Common myeloid progenitor, CD34-positive (primary cell): ENCODE results near the gene MKLN1.

ENCODE experiments used
- CTCF ChIA-PET: fragments of 350-600 bp; sonication (Branson Sonifier 250); formaldehyde crosslinking; loops from one replicate; lab custom pipeline; 2021; ENCODE audit warnings: antibody characterized with exemption; lab: Charles Lee
- POLR2A ChIA-PET: fragments of 350-600 bp; sonication (Branson Sonifier 250); formaldehyde crosslinking; loops from one replicate; lab custom pipeline; 2021; ENCODE audit warnings: antibody characterized with exemption; lab: Charles Lee
- DNase-seq, 3 donors: peaks; one replicate each; pipeline versions ENCODE4 v3.0.0 to v3.0.0-alpha.2; 2013
- H3K27ac ChIP-seq, 2 experiments: 1 replicate in 1 of 2; 2 replicates in 1 of 2; pipeline ENCODE4 v1.7.0; 2013; ENCODE audit warnings: inconsistent platforms in 2 of 2, low read length in 2 of 2, mild to moderate bottlenecking in 2 of 2, low read depth in 1 of 2, moderate library complexity in 1 of 2; ENCODE audit not compliant: severe bottlenecking in 2 of 2, insufficient read depth in 1 of 2, poor library complexity in 1 of 2
- H3K27me3 ChIP-seq, 5 experiments: replicated peaks in 2 of 5; 1 replicate in 3 of 5; 2 replicates in 2 of 5; pipeline versions ENCODE4 v1.6.1 to v1.7.0; 2013; ENCODE audit warnings: low read length in 4 of 5, mild to moderate bottlenecking in 2 of 5, moderate library complexity in 2 of 5, inconsistent platforms in 1 of 5; ENCODE audit not compliant: insufficient read depth in 5 of 5, control insufficient read depth in 4 of 5
- H3K36me3 ChIP-seq, 4 experiments: 1 replicate in 2 of 4; 2 replicates in 2 of 4; pipeline versions ENCODE4 v1.6.1 to v1.7.0; 2013; ENCODE audit warnings: low read length in 3 of 4, control low read depth in 1 of 4, mild to moderate bottlenecking in 1 of 4; ENCODE audit not compliant: control insufficient read depth in 4 of 4, insufficient read depth in 4 of 4
- H3K4me1 ChIP-seq, 4 experiments: 1 replicate in 3 of 4; 2 replicates in 1 of 4; pipeline versions ENCODE4 v1.6.1 to v1.7.1; 2013; ENCODE audit warnings: low read length in 3 of 4, mild to moderate bottlenecking in 3 of 4, control low read depth in 1 of 4, inconsistent platforms in 1 of 4, moderate library complexity in 1 of 4; ENCODE audit not compliant: control insufficient read depth in 4 of 4, insufficient read depth in 4 of 4; ENCODE audit errors: control extremely low read depth in 1 of 4
- H3K4me3 ChIP-seq, 7 experiments: 1 replicate in 4 of 7; 2 replicates in 3 of 7; pipeline versions ENCODE4 v1.5.1 to v1.7.0; 2013; ENCODE audit warnings: mild to moderate bottlenecking in 7 of 7, low read length in 6 of 7, moderate library complexity in 6 of 7, inconsistent platforms in 2 of 7, low read depth in 2 of 7, control low read depth in 1 of 7; ENCODE audit not compliant: insufficient read depth in 4 of 7, control insufficient read depth in 1 of 7; ENCODE audit errors: extremely low read depth in 1 of 7
- H3K9me3 ChIP-seq, 5 experiments: 1 replicate in 4 of 5; 2 replicates in 1 of 5; pipeline versions ENCODE4 v1.6.1 to v1.7.1; 2013; ENCODE audit warnings: low read length in 4 of 5, mild to moderate bottlenecking in 2 of 5, inconsistent platforms in 1 of 5, low read depth in 1 of 5, moderate library complexity in 1 of 5; ENCODE audit not compliant: control insufficient read depth in 4 of 5, insufficient read depth in 2 of 5; ENCODE audit errors: control extremely low read depth in 1 of 5
- WGBS: methylation state at CpG from one replicate; pipeline ENCODE4 v1.1.5; 2013; ENCODE audit not compliant: insufficient coverage; 5-methylcytosine and 5-hydroxymethylcytosine counted together

Gene MKLN1

GRCh38 chr7:131482800-131483199 lies 155.1 kb downstream of the MKLN1 start:
- peak in 2 of 3 donors; percentile 10 to 13 for DNase-seq
- CTCF ChIA-PET: interaction anchor here (0.8 to 3.4 kb wide), 3 partner anchors 11 to 22 kb away, joined by 3 to 17 read pairs (median 4); no protein-coding TSS in a partner anchor
- no peaks in the 10 kb centered on the region for H3K27me3 ChIP-seq
- 100% methylated on average over 1 of the region's 2 CpGs for WGBS
- H3K36me3 ChIP-seq: peaks cover 5 to 10% (median 8%) of the 10 kb centered on the region in 4 experiments
- POLR2A ChIA-PET: no interaction called here
- no peak overlapping the region for H3K4me3 ChIP-seq
- no peak overlapping the region for H3K27ac ChIP-seq
- no peaks in the 10 kb centered on the region for H3K9me3 ChIP-seq
- no peaks in the 10 kb centered on the region for H3K4me1 ChIP-seq

DNA sequence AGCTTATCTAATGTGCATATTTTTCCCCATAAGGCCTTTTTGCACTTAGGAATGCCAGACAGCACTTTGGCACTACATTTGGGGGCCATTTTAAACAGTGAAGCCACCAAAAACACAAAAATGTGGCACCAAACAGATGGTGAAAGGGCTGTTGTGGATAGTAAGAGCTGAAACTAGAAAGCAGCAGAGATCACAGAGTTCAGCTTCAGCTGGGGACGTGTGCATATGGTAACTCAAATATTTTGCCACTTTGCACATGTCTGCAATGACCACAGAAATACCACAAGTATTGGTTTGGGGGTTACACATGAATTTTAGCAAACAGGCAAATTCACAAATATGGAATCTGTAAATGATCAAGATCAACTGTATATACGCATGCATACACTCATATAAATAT lies 155.9 kb downstream of the MKLN1 start:
- no peaks in the 10 kb centered on the region for H3K9me3 ChIP-seq
- no peak for DNase-seq
- CTCF ChIA-PET: interaction anchor here (1.4 to 3.4 kb wide), 2 partner anchors 11 to 21 kb away, joined by 4 to 17 read pairs; no protein-coding TSS in a partner anchor
- no peak overlapping the region for H3K4me3 ChIP-seq
- no peak overlapping the region for H3K27ac ChIP-seq
- no peaks in the 10 kb centered on the region for H3K4me1 ChIP-seq
- no CpG with 5 or more reads among the region's 2 CpGs for WGBS
- POLR2A ChIA-PET: no interaction called here
- no peaks in the 10 kb centered on the region for H3K27me3 ChIP-seq
- H3K36me3 ChIP-seq: peaks cover 5 to 10% (median 8%) of the 10 kb centered on the region in 4 experiments

- no peak overlapping the region for H3K27ac ChIP-seq
- H3K4me1 ChIP-seq: no peaks in the 10 kb centered on the region
- POLR2A ChIA-PET: no interaction called here
- H3K4me3 ChIP-seq: no peak overlapping the region
- DNase-seq: no peak
- H3K36me3 ChIP-seq: peaks cover 0 to 6% (median 4%) of the 10 kb centered on the region in 4 experiments
- no CpG with 5 or more reads among the region's 2 CpGs for WGBS
- CTCF ChIA-PET: interaction anchor here (0.8 to 13.1 kb wide), 3 partner anchors 18 to 590 kb away, joined by 3 to 113 read pairs (median 9); no protein-coding TSS in a partner anchor
- H3K9me3 ChIP-seq: no peaks in the 10 kb centered on the region
- H3K27me3 ChIP-seq: no peaks in the 10 kb centered on the region
Measured at GRCh38 chr7:131486346-131486745, 158.7 kb downstream of the MKLN1 start.

DNA sequence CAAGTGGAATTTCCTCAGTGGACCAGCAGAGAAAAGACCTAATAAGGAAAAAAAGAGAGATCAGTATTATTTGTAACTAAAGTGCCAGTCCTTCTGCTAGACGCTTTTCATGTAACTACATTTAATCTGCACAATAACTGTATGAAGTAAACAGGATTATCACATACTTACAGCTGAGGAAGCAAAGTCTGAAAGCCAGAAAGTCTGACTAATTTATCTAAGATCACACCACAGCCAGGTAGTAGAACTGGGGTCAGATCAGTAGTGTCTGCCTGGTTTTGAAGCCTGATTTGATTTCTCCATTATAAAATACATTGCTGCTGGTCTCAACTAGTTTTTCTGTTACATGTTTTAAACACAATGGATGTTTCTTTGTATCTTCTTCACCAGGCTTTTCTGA lies 159.5 kb downstream of the MKLN1 start:
- Histone ChIP-seq H3K36me3 (peaks cover 0 to 6% (median 4%) of the 10 kb centered on the region in 4 experiments), H3K4me3 (no peak overlapping the region), H3K27me3 (no peaks in the 10 kb centered on the region), H3K27ac (no peak overlapping the region), H3K4me1 (no peaks in the 10 kb centered on the region), H3K9me3 (no peaks in the 10 kb centered on the region)
- WGBS: no CpG with 5 or more reads among the region's 1 CpG
- ChIA-PET POLR2A (no interaction called here), CTCF (interaction anchor here (0.8 to 13.1 kb wide), 3 partner anchors 17 to 591 kb away, joined by 3 to 113 read pairs (median 9); no protein-coding TSS in a partner anchor)
- no peak for DNase-seq

GRCh38 chr7:131488361-131488760 lies 160.7 kb downstream of the MKLN1 start:
- ChIA-PET POLR2A (no interaction called here), CTCF (interaction anchor here (1.0 to 13.1 kb wide), 4 partner anchors 16 to 58 kb away, joined by 3 to 113 read pairs (median 6); no protein-coding TSS in a partner anchor)
- H3K27ac ChIP-seq: no peak overlapping the region
- no peaks in the 10 kb centered on the region for H3K9me3 ChIP-seq
- H3K27me3 ChIP-seq: no peaks in the 10 kb centered on the region
- no peak overlapping the region for H3K4me3 ChIP-seq
- peaks cover 0 to 6% (median 4%) of the 10 kb centered on the region in 4 experiments for H3K36me3 ChIP-seq
- DNase-seq: no peak
- no CpG with 5 or more reads among the region's 2 CpGs for WGBS
- H3K4me1 ChIP-seq: no peaks in the 10 kb centered on the region

- POLR2A ChIA-PET: no interaction called here
- no peak for DNase-seq
- Histone ChIP-seq H3K4me1 (no peaks in the 10 kb centered on the region), H3K27me3 (no peaks in the 10 kb centered on the region), H3K27ac (no peak overlapping the region), H3K4me3 (no peak overlapping the region), H3K36me3 (peaks cover 0 to 9% (median 4%) of the 10 kb centered on the region in 4 experiments), H3K9me3 (no peaks in the 10 kb centered on the region)
- CTCF ChIA-PET: interaction anchor here (1.2 to 13.1 kb wide), 4 partner anchors 15 to 57 kb away, joined by 3 to 113 read pairs (median 6); no protein-coding TSS in a partner anchor
- WGBS: no CpG with 5 or more reads among the region's 1 CpG
Measured at GRCh38 chr7:131489196-131489595, 161.5 kb downstream of the MKLN1 start.

DNA sequence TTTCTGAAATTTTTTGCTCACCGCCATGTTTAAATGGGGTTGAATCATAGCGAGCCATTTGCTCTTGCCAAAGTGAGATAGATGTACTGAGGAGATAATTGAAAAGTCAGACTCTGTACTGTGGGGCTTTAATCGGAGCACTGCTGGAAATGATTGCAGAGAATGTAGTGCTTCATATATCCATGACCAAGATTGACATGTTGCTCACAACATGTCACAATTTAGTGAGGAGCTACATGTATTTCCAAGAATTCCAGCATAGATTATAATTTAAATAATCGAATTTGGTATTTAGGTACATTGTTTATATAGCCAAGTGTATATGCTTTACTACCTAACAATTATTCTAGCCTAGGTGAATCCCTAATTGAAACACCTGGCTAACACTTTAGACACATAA lies 162.2 kb downstream of the MKLN1 start:
- Histone ChIP-seq H3K9me3 (no peaks in the 10 kb centered on the region), H3K4me3 (no peak overlapping the region), H3K27ac (no peak overlapping the region), H3K36me3 (peaks cover 0 to 9% (median 3%) of the 10 kb centered on the region in 4 experiments), H3K27me3 (no peaks in the 10 kb centered on the region), H3K4me1 (no peaks in the 10 kb centered on the region)
- DNase-seq: no peak
- ChIA-PET CTCF (interaction anchor here (1.2 to 13.1 kb wide), 4 partner anchors 15 to 26 kb away, joined by 3 to 113 read pairs (median 6); no protein-coding TSS in a partner anchor), POLR2A (no interaction called here)
- WGBS: 100% methylated on average over 1 of the region's 4 CpGs
